BJ (cell line): ENCODE measurements around the gene NEK7. TPM values are rescaled to one million over a fixed set of nuclear protein-coding genes. Genes with fewer than 3 reads are reported as not detected.
A peak's percentile ranks its signal among the peaks of the same experiment; 100 is the strongest.

Experiments
- CTCF ChIA-PET: fragments of 350-600 bp; formaldehyde crosslinking; extraction: SDS; loops from one replicate; lab custom pipeline; 2021; ENCODE audit warnings: antibody characterized with exemption, inconsistent platforms; lab: Yijun Ruan, JAX
- POLR2A ChIA-PET: fragments of 300-600 bp; sonication (Branson Sonifier 250); formaldehyde crosslinking; extraction: SDS; loops from one replicate; lab custom pipeline; 2021; ENCODE audit warnings: antibody characterized with exemption; lab: Charles Lee
- DNase-seq: peaks from one replicate; pipeline ENCODE4 v3.0.0-alpha.2; 2011; ENCODE audit warnings: low read depth
- H3K27me3 ChIP-seq: 2 replicates; pipeline ENCODE4 v1.6.0; 2011; ENCODE audit warnings: low read length; ENCODE audit not compliant: control insufficient read depth, insufficient read depth
- H3K36me3 ChIP-seq: 2 replicates; pipeline ENCODE4 v1.5.1; 2011; ENCODE audit warnings: low read length; ENCODE audit not compliant: control insufficient read depth, insufficient read depth
- H3K4me3 ChIP-seq: 2 replicates; pipeline ENCODE4 v1.5.1; 2011; ENCODE audit warnings: low read depth, mild to moderate bottlenecking, control low read depth, low read length
- polyA plus RNA-seq: library from polyadenylated mRNA; depleted of rRNA; stranded (reverse); fragments of >200 nt; gene quantifications from 2 replicates; pipeline ENCODE4 v1.2.3, GENCODE V29; 2011
- TF ChIP-seq, protein P1 (sequence below): IDR thresholded peaks from 2 replicates; pipeline ENCODE4 v1.5.1; 2011; ENCODE audit warnings: low read depth, mild to moderate bottlenecking, control low read depth, inconsistent platforms, low read length, moderate library complexity; ENCODE audit not compliant: insufficient read depth

NEK7 gene
- polyA plus RNA-seq, 1 experiment = 428 TPM

DNA sequence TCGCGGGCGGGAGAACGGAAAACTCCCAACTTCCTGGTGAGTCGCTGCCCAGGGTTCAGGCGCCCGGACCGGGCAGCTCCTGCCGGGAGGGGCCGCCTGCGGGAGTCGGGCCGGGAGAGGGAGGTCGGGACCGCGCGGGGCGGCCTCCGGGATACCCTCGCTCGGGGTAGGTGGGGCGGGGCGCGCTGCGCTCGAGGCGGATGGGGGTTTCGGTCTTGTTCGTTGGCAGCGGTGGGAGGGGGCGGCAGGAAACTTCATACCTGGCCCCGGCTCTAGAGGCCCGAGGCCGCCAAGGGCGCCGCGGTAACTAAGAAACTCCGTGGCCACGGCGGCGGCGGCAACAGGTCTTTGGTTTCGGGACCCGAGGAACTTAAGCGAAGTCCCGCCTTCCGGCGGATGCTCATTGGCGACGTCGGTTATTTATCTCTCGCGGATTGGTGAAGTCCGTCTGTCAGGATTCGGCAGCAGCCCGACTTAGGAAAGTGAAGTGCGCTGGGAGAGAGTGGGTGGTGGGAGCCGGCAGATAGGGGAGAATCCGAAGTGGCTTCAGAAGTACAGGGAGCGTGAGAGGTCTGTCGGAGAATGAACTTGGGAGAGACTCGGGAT lies 546 bp downstream of the NEK7 start:
- CTCF ChIA-PET = interaction anchor here (1.0 to 4.5 kb wide), 12 partner anchors 12 to 529 kb away, joined by 3 to 25 read pairs (median 4); no protein-coding TSS in a partner anchor
- Histone ChIP-seq H3K27me3 (no peaks in the 10 kb centered on the region), H3K4me3 (peak overlapping the region; percentile 56), H3K36me3 (no peaks in the 10 kb centered on the region)
- TF ChIP-seq, protein P1, sequence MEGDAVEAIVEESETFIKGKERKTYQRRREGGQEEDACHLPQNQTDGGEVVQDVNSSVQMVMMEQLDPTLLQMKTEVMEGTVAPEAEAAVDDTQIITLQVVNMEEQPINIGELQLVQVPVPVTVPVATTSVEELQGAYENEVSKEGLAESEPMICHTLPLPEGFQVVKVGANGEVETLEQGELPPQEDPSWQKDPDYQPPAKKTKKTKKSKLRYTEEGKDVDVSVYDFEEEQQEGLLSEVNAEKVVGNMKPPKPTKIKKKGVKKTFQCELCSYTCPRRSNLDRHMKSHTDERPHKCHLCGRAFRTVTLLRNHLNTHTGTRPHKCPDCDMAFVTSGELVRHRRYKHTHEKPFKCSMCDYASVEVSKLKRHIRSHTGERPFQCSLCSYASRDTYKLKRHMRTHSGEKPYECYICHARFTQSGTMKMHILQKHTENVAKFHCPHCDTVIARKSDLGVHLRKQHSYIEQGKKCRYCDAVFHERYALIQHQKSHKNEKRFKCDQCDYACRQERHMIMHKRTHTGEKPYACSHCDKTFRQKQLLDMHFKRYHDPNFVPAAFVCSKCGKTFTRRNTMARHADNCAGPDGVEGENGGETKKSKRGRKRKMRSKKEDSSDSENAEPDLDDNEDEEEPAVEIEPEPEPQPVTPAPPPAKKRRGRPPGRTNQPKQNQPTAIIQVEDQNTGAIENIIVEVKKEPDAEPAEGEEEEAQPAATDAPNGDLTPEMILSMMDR = no peak
- no peak for DNase-seq
- POLR2A ChIA-PET = interaction anchor here (1.1 to 1.4 kb wide), 3 partner anchors 14 to 515 kb away, joined by 3 to 8 read pairs (median 4); no protein-coding TSS in a partner anchor

DNA sequence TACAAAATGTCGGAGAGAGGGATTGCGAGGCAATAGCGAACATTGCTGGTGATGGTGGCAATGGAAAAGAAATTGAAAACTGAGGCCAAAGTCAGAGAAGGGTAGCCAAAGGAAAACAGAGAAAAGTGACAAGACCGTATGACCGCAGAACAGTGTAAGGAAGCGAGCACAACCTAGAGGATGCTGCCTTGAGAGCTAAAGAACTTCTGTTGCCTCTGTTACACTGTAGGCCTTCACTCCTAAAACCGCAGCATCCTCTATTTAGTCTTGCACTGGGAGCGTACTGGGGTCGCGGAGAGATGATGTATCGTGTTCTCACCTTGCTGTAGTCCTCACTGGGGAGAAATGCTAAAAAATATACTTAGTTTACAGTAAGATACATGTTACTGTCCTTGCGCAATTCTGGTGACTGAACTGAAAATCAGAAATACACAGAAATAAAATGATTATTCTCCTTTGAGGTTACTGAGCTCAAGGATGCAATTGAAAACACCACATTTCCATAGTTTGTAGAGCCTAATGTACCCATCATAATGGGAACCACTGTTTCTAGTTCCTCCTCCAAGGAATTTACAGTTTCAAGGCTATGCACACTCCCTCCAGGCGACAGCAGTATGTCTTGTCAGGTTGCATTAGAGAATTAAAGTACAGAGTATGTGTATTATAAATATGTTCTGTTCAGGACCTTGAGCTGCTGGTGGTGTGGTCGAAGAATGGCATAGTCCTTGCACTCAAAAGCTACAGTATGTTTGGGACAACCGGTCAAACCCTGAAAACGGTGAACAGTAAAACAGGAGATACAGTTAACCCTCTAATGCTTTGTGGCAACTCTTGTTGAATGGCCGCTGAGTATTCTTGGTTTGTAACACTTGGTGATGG lies 1.3 kb downstream of the NEK7 start:
- ChIA-PET POLR2A (interaction anchor here (1.3 to 1.4 kb wide), 2 partner anchors 56 to 514 kb away, joined by 3 to 4 read pairs; no protein-coding TSS in a partner anchor), CTCF (interaction anchor here (0.5 to 1.3 kb wide), 8 partner anchors 34 to 528 kb away, joined by 3 to 4 read pairs (median 4); no protein-coding TSS in a partner anchor)
- TF ChIP-seq, protein P1 = no peak
- H3K4me3 ChIP-seq = peak overlapping the region; percentile 56
- H3K27me3 ChIP-seq = no peaks in the 10 kb centered on the region
- no peak for DNase-seq
- H3K36me3 ChIP-seq = no peaks in the 10 kb centered on the region

DNA sequence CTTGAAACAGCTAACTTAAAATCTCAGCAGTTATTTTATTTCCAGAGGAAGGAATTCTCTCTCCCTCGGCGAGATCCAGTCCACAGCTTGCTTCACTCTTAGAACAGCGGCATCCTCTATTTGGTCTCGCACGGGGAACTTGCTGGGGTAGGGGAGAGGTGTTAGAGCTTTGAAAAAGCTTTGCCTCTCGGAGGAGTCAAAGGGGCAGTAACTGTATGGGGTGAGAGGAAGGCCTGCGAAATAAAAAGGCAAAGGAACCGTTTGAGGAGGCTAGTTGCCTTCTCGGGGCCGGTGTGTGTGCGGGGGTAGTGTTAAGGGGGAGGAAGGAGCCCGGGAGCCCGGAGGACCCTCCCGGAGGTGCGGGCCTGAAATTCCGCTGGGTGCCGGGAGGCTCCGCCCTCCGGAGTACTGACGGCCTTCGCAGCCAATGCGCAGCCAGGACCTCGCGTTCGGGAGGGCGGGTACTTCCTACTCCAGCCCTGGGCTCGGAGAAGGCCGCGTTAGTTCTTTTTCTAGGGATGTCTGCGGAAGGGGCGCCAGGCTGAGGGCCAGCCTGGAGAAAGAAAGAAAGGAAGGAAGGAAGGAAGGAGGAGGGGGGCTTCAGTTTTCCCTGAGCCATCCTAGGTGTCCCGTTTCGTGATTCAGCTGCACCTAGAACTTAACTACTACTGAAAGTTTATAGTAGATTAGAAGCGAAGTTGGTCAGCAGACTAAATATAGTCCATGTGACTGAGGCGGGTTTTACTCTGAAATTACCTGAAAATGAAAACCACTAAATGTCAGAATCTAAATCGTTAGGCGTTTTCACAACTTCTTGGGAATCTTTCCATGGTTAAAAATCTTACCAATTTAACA lies 2.2 kb downstream of the NEK7 start:
- Histone ChIP-seq H3K27me3 (no peaks in the 10 kb centered on the region), H3K4me3 (peak overlapping the region; percentile 56), H3K36me3 (no peaks in the 10 kb centered on the region)
- ChIA-PET POLR2A (interaction anchor here (1.3 to 1.4 kb wide), 2 partner anchors 57 to 513 kb away, joined by 3 to 4 read pairs; no protein-coding TSS in a partner anchor), CTCF (interaction anchor here (0.7 to 1.3 kb wide), 7 partner anchors 33 to 527 kb away, joined by 3 to 4 read pairs (median 4); no protein-coding TSS in a partner anchor)
- TF ChIP-seq, protein P1 = no peak
- DNase-seq = no peak

DNA sequence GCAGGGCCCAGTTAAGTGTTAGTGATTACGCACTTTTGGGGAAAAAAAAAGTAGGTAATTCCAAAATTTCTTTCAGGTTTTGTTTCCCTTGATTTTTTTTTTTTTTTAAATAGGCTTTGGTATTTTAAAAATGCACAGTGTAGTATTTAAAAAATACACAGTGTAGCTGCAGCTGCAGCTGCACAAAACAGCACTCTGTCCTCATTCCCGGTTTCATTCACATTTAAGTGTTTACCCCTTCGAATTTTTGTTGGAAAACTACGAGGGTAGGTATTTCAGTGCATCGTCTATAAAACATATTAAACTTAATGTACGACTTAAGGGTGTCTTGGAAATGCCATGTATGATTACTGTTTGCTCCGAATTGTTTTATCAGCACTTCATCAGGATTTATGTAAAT lies 3.4 kb downstream of the NEK7 start:
- H3K4me3 ChIP-seq = peak overlapping the region; percentile 56
- TF ChIP-seq, protein P1 = no peak
- DNase-seq = no peak
- no peaks in the 10 kb centered on the region for H3K36me3 ChIP-seq
- CTCF ChIA-PET = no interaction called here
- H3K27me3 ChIP-seq = no peaks in the 10 kb centered on the region
- POLR2A ChIA-PET = no interaction called here
